HUES6 (cell line): ENCODE measurements around the gene ASRGL1.

Source experiments
- H3K27ac ChIP-seq: 2 replicates; pipeline ENCODE4 v1.7.0; 2013; ENCODE audit warnings: low read depth, mild to moderate bottlenecking, low read length, inconsistent platforms
- H3K27me3 ChIP-seq: 2 replicates; pipeline ENCODE4 v1.6.1; 2013; ENCODE audit warnings: low read length; ENCODE audit not compliant: control insufficient read depth, insufficient read depth
- H3K36me3 ChIP-seq: 2 replicates; pipeline ENCODE4 v1.6.1; 2013; ENCODE audit warnings: low read length; ENCODE audit not compliant: control insufficient read depth, insufficient read depth
- H3K4me1 ChIP-seq: 2 replicates; pipeline ENCODE4 v1.6.1; 2013; ENCODE audit warnings: low read length; ENCODE audit not compliant: control insufficient read depth, insufficient read depth
- H3K4me3 ChIP-seq: 2 replicates; pipeline ENCODE4 v1.5.1; 2013; ENCODE audit warnings: low read depth, low read length
- H3K9ac ChIP-seq: one replicate; pipeline ENCODE4 v1.6.1; 2013; ENCODE audit warnings: mild to moderate bottlenecking, low read length
- H3K9me3 ChIP-seq: 2 replicates; pipeline ENCODE4 v1.6.1; 2013; ENCODE audit warnings: low read depth, low read length; ENCODE audit not compliant: control insufficient read depth, insufficient read depth

ASRGL1 gene

GRCh38 chr11:62431171-62431901 lies 94.1 kb downstream of the ASRGL1 start:
- no peak overlapping the region for H3K27ac ChIP-seq
- H3K9ac ChIP-seq: no peak overlapping the region

GRCh38 chr11:62432695-62433094 lies 95.4 kb downstream of the ASRGL1 start:
- H3K4me3 ChIP-seq: no peak overlapping the region
- no peak overlapping the region for H3K9ac ChIP-seq
- peaks cover 8% of the 10 kb centered on the region; the same call in 1 of the 2 replicates for H3K4me1 ChIP-seq
- H3K27me3 ChIP-seq: no peaks in the 10 kb centered on the region
- H3K9me3 ChIP-seq: 0 out of 2 replicates have a peak, but pooled peaks cover 2% of the 10 kb centered on the region
- H3K27ac ChIP-seq: no peak overlapping the region
- no peaks in the 10 kb centered on the region for H3K36me3 ChIP-seq

More at GRCh38 chr11:62431171-62431901, 94.1 kb downstream of the ASRGL1 start:
- H3K4me3 ChIP-seq: no peak overlapping the region
- H3K9me3 ChIP-seq: 0 out of 2 replicates have a peak, but pooled peaks cover 2% of the 10 kb centered on the region
- H3K4me1 ChIP-seq: peaks cover 17% of the 10 kb centered on the region
- H3K27me3 ChIP-seq: no peaks in the 10 kb centered on the region
- H3K36me3 ChIP-seq: no peaks in the 10 kb centered on the region

- Histone ChIP-seq H3K4me3 (no peak overlapping the region), H3K27me3 (no peaks in the 10 kb centered on the region), H3K36me3 (no peaks in the 10 kb centered on the region), H3K9ac (no peak overlapping the region), H3K4me1 (peaks cover 8% of the 10 kb centered on the region; the same call in 1 of the 2 replicates), H3K27ac (no peak overlapping the region), H3K9me3 (0 out of 2 replicates have a peak, but pooled peaks cover 2% of the 10 kb centered on the region)
Observed at GRCh38 chr11:62433141-62433903, 96.1 kb downstream of the ASRGL1 start.

GRCh38 chr11:62433904-62434276 lies 96.6 kb downstream of the ASRGL1 start:
- no peaks in the 10 kb centered on the region for H3K27me3 ChIP-seq
- H3K27ac ChIP-seq: no peak overlapping the region
- no peaks in the 10 kb centered on the region for H3K36me3 ChIP-seq
- no peak overlapping the region for H3K9ac ChIP-seq
- peaks cover 8% of the 10 kb centered on the region; the same call in 1 of the 2 replicates for H3K4me1 ChIP-seq
- H3K4me3 ChIP-seq: no peak overlapping the region
- 0 out of 2 replicates have a peak, but pooled peaks cover 2% of the 10 kb centered on the region for H3K9me3 ChIP-seq

- Histone ChIP-seq H3K27ac (no peak overlapping the region), H3K27me3 (no peaks in the 10 kb centered on the region), H3K4me3 (no peak overlapping the region), H3K9me3 (no peaks in the 10 kb centered on the region), H3K9ac (no peak overlapping the region), H3K4me1 (peaks cover 13% of the 10 kb centered on the region; the same call in 1 of the 2 replicates), H3K36me3 (no peaks in the 10 kb centered on the region)
Observed at GRCh38 chr11:62435846-62436660, 98.8 kb downstream of the ASRGL1 start.

- H3K27ac ChIP-seq: no peak overlapping the region
- no peaks in the 10 kb centered on the region for H3K9me3 ChIP-seq
- H3K4me1 ChIP-seq: peaks cover 13% of the 10 kb centered on the region; the same call in 1 of the 2 replicates
- H3K36me3 ChIP-seq: no peaks in the 10 kb centered on the region
- H3K9ac ChIP-seq: no peak overlapping the region
- H3K27me3 ChIP-seq: no peaks in the 10 kb centered on the region
- H3K4me3 ChIP-seq: no peak overlapping the region
Observed at GRCh38 chr11:62437616-62438015, 100.4 kb downstream of the ASRGL1 start.

- H3K4me3 ChIP-seq: no peak overlapping the region
- no peaks in the 10 kb centered on the region for H3K9me3 ChIP-seq
- H3K36me3 ChIP-seq: no peaks in the 10 kb centered on the region
- H3K4me1 ChIP-seq: peaks cover 11% of the 10 kb centered on the region; the same call in 1 of the 2 replicates
- H3K9ac ChIP-seq: no peak overlapping the region
- no peak overlapping the region for H3K27ac ChIP-seq
- H3K27me3 ChIP-seq: no peaks in the 10 kb centered on the region
Observed at GRCh38 chr11:62438641-62439040, 101.4 kb downstream of the ASRGL1 start.

- no peak overlapping the region for H3K9ac ChIP-seq
- H3K27me3 ChIP-seq: no peaks in the 10 kb centered on the region
- no peaks in the 10 kb centered on the region for H3K9me3 ChIP-seq
- no peak overlapping the region for H3K27ac ChIP-seq
- H3K4me3 ChIP-seq: no peak overlapping the region
- no peaks in the 10 kb centered on the region for H3K36me3 ChIP-seq
- peaks cover 15% of the 10 kb centered on the region; the same call in 1 of the 2 replicates for H3K4me1 ChIP-seq
Observed at GRCh38 chr11:62439785-62440602, 102.7 kb downstream of the ASRGL1 start.
